ENCODE data around the gene APOL5. TPM values are rescaled to one million over a fixed set of nuclear protein-coding genes. Genes with fewer than 3 reads are reported as not detected.
"Not testable (repeated sequence)": the region's sequence is repeated elsewhere in the genome, so short reads cannot be mapped to it uniquely, and the experiment has no call there.

The APOL5 gene
- polyA plus RNA-seq, 1 of the 3 experiments (the other 2 are of a cell fraction), result not detected

DNA sequence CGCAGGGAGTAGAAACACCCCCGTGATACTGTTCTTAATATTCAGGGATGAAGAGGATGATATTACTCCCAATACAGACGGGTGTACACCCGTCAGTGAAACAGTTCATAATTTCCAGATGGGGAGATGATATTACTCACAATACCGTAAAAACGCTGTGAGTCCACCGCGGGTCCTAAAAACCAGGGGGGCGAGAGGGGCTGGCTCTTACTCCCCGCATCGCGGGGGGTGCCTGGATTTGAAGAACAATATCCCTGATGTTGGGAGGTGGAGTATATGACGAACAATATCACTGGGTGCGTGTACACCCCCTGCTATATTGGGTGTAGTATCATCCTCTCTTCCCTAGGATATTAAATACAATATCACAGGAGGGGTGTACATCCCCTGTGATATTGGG, 20.5 kb upstream of the APOL5 start:
- no peaks in the 10 kb centered on the region for H4K20me1 ChIP-seq (ENCODE audit: insufficient read depth)
- POLR2A ChIA-PET, result no interaction called here
- no peaks in the 10 kb centered on the region for H3K9me2 ChIP-seq
- 84% methylated on average over 13 of the region's 14 CpGs for WGBS (ENCODE audit: low lambda C conversion rate)
- no peak overlapping the region for H3K4me3 ChIP-seq (ENCODE audit: low read depth in 2 of 2, low read length in 1 of 2)
- H3K27ac ChIP-seq (ENCODE audit: low read depth in 2 of 2, low read length in 1 of 2), result no peak overlapping the region
- no peak for TF ChIP-seq MXI1 (IDR thresholded peaks at IDR 0.05; ENCODE audit: low read depth, low read length)
- TF ChIP-seq YY1 (IDR thresholded peaks at IDR 0.05; ENCODE audit: low read depth), result no peak
- TF ChIP-seq JUND (IDR thresholded peaks at IDR 0.05), result no peak
- no peak for TF ChIP-seq MAX (IDR thresholded peaks at IDR 0.05; ENCODE audit: low read depth)
- no peak for TF ChIP-seq TCF12 (IDR thresholded peaks at IDR 0.05)
- no peak for TF ChIP-seq CHD2 (IDR thresholded peaks at IDR 0.05; ENCODE audit: low read length, partially characterized antibody)
- DNase-seq, result no peak
- no peaks in the 10 kb centered on the region for H3K27me3 ChIP-seq (ENCODE audit: insufficient read depth)
- H3F3A ChIP-seq (replicated peaks; ENCODE audit: insufficient read depth), result no peaks in the 10 kb centered on the region
- no peak overlapping the region for H2AFZ ChIP-seq (ENCODE audit: low read depth)
- H3K4me2 ChIP-seq, result no peak overlapping the region
- H3K79me2 ChIP-seq (ENCODE audit: insufficient read depth), result no peaks in the 10 kb centered on the region
- H3K9me3 ChIP-seq, result no peaks in the 10 kb centered on the region
- H3K36me3 ChIP-seq (replicated peaks in 1 of 2; ENCODE audit: control insufficient read depth in 1 of 2, insufficient read depth in 2 of 2, low read length in 1 of 2), result no peaks in the 10 kb centered on the region
- no peak overlapping the region for H3K9ac ChIP-seq
- CTCF ChIA-PET, result no interaction called here
- H3K4me1 ChIP-seq (ENCODE audit: control insufficient read depth in 1 of 2, insufficient read depth in 2 of 2, low read depth in 1 of 2, low read length in 1 of 2), result no peaks in the 10 kb centered on the region

- CTCF ChIA-PET; H3K4me3 ChIP-seq (ENCODE audit: low read depth in 2 of 2, low read length in 1 of 2); H3K4me2 ChIP-seq; H4K20me1 ChIP-seq (ENCODE audit: insufficient read depth); H3K36me3 ChIP-seq (replicated peaks in 1 of 2; ENCODE audit: control insufficient read depth in 1 of 2, insufficient read depth in 2 of 2, low read length in 1 of 2); H3F3A ChIP-seq (replicated peaks; ENCODE audit: insufficient read depth); H3K9ac ChIP-seq; H3K9me2 ChIP-seq; DNase-seq; H3K79me2 ChIP-seq (ENCODE audit: insufficient read depth); H3K27ac ChIP-seq (ENCODE audit: low read depth in 2 of 2, low read length in 1 of 2); H3K9me3 ChIP-seq; POLR2A ChIA-PET; H3K27me3 ChIP-seq (ENCODE audit: insufficient read depth); H2AFZ ChIP-seq (ENCODE audit: low read depth); H3K4me1 ChIP-seq (ENCODE audit: control insufficient read depth in 1 of 2, insufficient read depth in 2 of 2, low read depth in 1 of 2, low read length in 1 of 2): not testable (repeated sequence)
- 80% methylated on average over 4 of the region's 6 CpGs for WGBS (ENCODE audit: low lambda C conversion rate)
Measured at GRCh38 chr22:35699852-35700251, 17.8 kb upstream of the APOL5 start.

- no peak for TF ChIP-seq GABPA (IDR thresholded peaks at IDR 0.05; ENCODE audit: low read depth)
- TF ChIP-seq TCF12 (IDR thresholded peaks at IDR 0.05), result no peak
- no peak for TF ChIP-seq RFX5 (IDR thresholded peaks at IDR 0.05; ENCODE audit: low read length)
- TF ChIP-seq, protein P1, sequence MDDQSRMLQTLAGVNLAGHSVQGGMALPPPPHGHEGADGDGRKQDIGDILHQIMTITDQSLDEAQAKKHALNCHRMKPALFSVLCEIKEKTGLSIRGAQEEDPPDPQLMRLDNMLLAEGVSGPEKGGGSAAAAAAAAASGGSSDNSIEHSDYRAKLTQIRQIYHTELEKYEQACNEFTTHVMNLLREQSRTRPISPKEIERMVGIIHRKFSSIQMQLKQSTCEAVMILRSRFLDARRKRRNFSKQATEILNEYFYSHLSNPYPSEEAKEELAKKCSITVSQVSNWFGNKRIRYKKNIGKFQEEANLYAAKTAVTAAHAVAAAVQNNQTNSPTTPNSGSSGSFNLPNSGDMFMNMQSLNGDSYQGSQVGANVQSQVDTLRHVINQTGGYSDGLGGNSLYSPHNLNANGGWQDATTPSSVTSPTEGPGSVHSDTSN (IDR thresholded peaks at IDR 0.05), result no peak
- TF ChIP-seq JUND (IDR thresholded peaks at IDR 0.05), result no peak
- no peak for TF ChIP-seq ELF1 (IDR thresholded peaks at IDR 0.05)
- no peak for TF ChIP-seq YY1 (IDR thresholded peaks at IDR 0.05; ENCODE audit: low read depth)
- TF ChIP-seq FOXJ3 (CRISPR knock-in tag; IDR thresholded peaks at IDR 0.05), result no peak
- no peak for TF ChIP-seq MEF2A (IDR thresholded peaks at IDR 0.05; ENCODE audit: borderline replicate concordance, low read depth)
- TF ChIP-seq, protein P2, sequence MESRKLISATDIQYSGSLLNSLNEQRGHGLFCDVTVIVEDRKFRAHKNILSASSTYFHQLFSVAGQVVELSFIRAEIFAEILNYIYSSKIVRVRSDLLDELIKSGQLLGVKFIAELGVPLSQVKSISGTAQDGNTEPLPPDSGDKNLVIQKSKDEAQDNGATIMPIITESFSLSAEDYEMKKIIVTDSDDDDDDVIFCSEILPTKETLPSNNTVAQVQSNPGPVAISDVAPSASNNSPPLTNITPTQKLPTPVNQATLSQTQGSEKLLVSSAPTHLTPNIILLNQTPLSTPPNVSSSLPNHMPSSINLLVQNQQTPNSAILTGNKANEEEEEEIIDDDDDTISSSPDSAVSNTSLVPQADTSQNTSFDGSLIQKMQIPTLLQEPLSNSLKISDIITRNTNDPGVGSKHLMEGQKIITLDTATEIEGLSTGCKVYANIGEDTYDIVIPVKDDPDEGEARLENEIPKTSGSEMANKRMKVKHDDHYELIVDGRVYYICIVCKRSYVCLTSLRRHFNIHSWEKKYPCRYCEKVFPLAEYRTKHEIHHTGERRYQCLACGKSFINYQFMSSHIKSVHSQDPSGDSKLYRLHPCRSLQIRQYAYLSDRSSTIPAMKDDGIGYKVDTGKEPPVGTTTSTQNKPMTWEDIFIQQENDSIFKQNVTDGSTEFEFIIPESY (IDR thresholded peaks at IDR 0.05; ENCODE audit: borderline replicate concordance, low read depth), result no peak
- TF ChIP-seq, protein P3, sequence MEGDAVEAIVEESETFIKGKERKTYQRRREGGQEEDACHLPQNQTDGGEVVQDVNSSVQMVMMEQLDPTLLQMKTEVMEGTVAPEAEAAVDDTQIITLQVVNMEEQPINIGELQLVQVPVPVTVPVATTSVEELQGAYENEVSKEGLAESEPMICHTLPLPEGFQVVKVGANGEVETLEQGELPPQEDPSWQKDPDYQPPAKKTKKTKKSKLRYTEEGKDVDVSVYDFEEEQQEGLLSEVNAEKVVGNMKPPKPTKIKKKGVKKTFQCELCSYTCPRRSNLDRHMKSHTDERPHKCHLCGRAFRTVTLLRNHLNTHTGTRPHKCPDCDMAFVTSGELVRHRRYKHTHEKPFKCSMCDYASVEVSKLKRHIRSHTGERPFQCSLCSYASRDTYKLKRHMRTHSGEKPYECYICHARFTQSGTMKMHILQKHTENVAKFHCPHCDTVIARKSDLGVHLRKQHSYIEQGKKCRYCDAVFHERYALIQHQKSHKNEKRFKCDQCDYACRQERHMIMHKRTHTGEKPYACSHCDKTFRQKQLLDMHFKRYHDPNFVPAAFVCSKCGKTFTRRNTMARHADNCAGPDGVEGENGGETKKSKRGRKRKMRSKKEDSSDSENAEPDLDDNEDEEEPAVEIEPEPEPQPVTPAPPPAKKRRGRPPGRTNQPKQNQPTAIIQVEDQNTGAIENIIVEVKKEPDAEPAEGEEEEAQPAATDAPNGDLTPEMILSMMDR (IDR thresholded peaks at IDR 0.05), result no peak
- TF ChIP-seq USF2 (IDR thresholded peaks at IDR 0.05; ENCODE audit: borderline replicate concordance, low read depth, low read length), result no peak
- no peak for DNase-seq
- WGBS (ENCODE audit: low lambda C conversion rate), result 84% methylated on average over 7 of the region's 7 CpGs
- H3F3A ChIP-seq (replicated peaks; ENCODE audit: insufficient read depth), result peaks cover 11% of the 10 kb centered on the region
- H3K9ac ChIP-seq, result no peak overlapping the region
- H3K4me1 ChIP-seq (ENCODE audit: control insufficient read depth in 1 of 2, insufficient read depth in 2 of 2, low read depth in 1 of 2, low read length in 1 of 2), result no peaks in the 10 kb centered on the region
- H3K27me3 ChIP-seq (ENCODE audit: insufficient read depth), result no peaks in the 10 kb centered on the region
- no peak overlapping the region for H3K4me2 ChIP-seq
- H3K79me2 ChIP-seq (ENCODE audit: insufficient read depth), result no peaks in the 10 kb centered on the region
- no peak overlapping the region for H2AFZ ChIP-seq (ENCODE audit: low read depth)
- CTCF ChIA-PET, result interaction anchor here (0.8 to 1.1 kb wide), 2 partner anchors 19 to 420 kb away, joined by 3 read pairs; no protein-coding TSS in a partner anchor
- no peaks in the 10 kb centered on the region for H3K9me3 ChIP-seq
- no peak overlapping the region for H3K27ac ChIP-seq (ENCODE audit: low read depth in 2 of 2, low read length in 1 of 2)
- H3K9me2 ChIP-seq, result no peaks in the 10 kb centered on the region
- no peaks in the 10 kb centered on the region for H4K20me1 ChIP-seq (ENCODE audit: insufficient read depth)
- no peak overlapping the region for H3K4me3 ChIP-seq (ENCODE audit: low read depth in 2 of 2, low read length in 1 of 2)
- POLR2A ChIA-PET, result no interaction called here
- no peaks in the 10 kb centered on the region for H3K36me3 ChIP-seq (replicated peaks in 1 of 2; ENCODE audit: control insufficient read depth in 1 of 2, insufficient read depth in 2 of 2, low read length in 1 of 2)
Measured at GRCh38 chr22:35703861-35704584, 13.6 kb upstream of the APOL5 start.
